Measurements from ENCODE around the gene MYOG. TPM values are rescaled to one million over a fixed set of nuclear protein-coding genes. Genes with fewer than 3 reads are reported as not detected.

The MYOG gene
- total RNA-seq, 1 donor = not detected

DNA sequence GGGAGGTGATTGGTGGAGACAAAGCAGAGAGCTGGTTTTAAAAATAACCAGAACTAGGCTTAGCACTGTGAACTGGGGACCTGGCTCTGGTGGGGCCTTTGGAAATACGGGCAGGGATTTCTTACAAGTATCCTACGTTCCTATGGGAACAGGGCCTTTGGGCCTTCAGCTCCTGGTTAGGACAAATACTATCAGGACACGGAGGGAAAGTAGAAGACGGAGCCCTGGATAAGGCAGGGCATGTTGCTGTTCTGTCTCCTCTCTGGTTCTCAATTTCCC, 5.3 kb upstream of the MYOG start:
- TF ChIP-seq, protein P1, sequence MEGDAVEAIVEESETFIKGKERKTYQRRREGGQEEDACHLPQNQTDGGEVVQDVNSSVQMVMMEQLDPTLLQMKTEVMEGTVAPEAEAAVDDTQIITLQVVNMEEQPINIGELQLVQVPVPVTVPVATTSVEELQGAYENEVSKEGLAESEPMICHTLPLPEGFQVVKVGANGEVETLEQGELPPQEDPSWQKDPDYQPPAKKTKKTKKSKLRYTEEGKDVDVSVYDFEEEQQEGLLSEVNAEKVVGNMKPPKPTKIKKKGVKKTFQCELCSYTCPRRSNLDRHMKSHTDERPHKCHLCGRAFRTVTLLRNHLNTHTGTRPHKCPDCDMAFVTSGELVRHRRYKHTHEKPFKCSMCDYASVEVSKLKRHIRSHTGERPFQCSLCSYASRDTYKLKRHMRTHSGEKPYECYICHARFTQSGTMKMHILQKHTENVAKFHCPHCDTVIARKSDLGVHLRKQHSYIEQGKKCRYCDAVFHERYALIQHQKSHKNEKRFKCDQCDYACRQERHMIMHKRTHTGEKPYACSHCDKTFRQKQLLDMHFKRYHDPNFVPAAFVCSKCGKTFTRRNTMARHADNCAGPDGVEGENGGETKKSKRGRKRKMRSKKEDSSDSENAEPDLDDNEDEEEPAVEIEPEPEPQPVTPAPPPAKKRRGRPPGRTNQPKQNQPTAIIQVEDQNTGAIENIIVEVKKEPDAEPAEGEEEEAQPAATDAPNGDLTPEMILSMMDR (IDR thresholded peaks at IDR 0.05; ENCODE audit: insufficient read depth, low read length) = no peak
- no peak for DNase-seq (ENCODE audit: low read depth)

DNA sequence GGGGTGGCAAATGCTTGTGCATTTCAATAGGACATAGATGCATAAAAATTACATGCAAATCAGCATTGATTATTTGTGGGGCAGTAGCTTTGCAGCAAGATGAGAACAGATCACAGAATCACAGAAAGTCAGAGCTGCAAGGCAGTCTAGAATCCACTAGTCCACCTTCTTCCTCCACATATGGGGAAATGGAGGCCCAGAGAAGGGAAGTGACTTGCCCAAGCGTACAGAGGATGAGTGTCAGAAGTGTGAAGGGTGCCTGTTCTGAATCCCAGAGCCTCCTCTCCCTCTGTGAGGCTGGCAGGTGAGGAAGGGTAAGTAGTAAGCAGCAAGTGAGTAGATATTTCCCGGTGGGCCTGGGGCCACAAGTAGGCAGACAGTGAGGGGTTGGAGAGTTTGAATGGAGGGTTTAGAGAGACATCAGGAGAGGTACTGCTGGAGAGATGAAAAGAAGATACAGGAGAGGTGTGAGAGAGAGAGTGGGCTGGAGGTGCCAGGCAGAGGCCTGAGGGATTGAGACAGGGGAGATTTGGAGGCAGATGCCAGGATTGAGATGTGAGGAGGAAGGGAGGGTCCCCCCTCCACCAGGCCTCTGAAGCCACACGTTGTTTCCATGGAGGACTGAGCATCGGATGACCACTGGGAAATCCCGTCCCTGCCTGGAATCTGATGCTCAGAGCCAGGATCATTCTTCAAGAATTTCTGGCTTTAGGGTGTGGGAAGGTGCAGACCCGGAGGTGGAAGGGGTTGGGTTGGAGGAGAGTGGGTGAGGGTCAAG, 4.8 kb upstream of the MYOG start:
- no peak overlapping the region for H3K4me3 ChIP-seq (ENCODE audit: low read depth, low read length)
- TF ChIP-seq, protein P1 (IDR thresholded peaks at IDR 0.05; ENCODE audit: insufficient read depth, low read length) = no peak
- DNase-seq (ENCODE audit: low read depth) = no peak

More for the DNA sequence above, 5.3 kb upstream of the MYOG start:
- H3K4me3 ChIP-seq (ENCODE audit: low read depth, low read length) = no peak overlapping the region

DNA sequence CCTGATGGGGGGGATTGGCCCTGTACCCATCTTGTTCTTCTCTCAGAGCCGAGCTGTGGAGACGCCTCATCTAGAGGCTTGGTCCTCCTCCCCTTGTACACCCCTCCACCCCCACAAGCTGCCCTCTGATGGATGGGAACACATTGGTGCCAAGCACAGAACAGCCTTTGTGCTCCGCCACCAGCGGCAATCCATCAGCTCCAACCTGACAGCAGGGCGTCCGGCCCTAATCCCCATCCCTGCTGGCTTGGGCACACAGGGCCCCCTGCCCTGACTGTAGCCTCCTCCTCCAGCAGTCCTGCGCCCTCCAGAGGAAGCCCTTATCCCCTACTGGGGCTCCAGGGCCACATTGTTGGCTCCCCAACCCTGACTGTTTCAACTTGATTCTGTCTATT, 3.8 kb upstream of the MYOG start:
- TF ChIP-seq, protein P1 (IDR thresholded peaks at IDR 0.05; ENCODE audit: insufficient read depth, low read length) = no peak
- DNase-seq (ENCODE audit: low read depth) = no peak
- H3K4me3 ChIP-seq (ENCODE audit: low read depth, low read length) = no peak overlapping the region

DNA sequence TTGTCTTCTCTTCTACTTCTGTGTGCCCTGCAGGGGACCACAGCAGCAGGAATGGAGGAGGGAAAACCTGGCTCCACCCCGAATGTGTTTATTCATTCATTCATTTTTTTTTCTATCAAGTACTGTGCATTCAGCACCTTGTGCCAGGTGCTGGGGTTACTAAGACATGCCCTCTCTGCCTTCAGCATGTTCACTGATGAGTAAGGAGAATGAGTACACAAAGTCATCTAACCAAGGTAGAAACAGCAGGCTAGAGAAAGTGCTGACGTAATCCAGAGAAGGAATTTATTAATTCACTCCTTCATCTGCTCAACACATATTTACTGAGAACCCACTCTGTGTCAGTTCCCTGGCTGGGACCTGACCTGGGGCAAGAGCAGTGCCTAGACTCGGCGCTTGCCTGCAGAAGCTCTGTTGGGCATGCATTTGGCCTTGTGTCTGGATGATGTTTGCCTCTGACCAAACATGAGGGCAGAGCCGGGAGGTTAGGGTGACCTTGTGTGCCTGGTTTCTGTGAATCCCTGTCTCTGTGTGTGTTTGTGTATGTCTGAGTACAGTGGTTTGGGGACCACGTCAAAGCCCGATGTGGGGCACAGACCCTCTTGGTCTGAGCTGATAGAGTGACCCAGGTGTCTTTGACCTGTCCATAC, 3.3 kb upstream of the MYOG start:
- TF ChIP-seq, protein P1 (IDR thresholded peaks at IDR 0.05; ENCODE audit: insufficient read depth, low read length) = no peak
- no peak overlapping the region for H3K4me3 ChIP-seq (ENCODE audit: low read depth, low read length)
- no peak for DNase-seq (ENCODE audit: low read depth)

DNA sequence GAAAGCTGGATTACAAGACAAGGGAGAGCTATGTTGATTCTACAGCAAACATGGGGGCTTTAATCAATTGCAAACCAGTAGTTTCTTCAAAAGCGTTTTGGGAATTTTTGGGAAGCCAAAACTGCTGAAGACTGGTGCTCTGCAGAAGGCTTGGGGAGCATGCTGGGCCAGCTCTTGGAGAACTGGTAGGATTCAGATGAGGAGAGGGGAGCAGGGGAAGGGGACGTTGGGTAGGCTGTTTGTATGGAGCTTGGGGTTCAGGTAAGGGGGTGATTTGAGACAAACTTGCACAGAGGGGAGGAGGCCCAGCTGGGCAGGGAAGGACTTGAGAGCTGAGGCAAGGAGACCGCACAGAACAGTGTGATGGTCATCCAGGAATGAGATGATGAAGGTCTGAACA, 2.6 kb upstream of the MYOG start:
- no peak for DNase-seq (ENCODE audit: low read depth)
- TF ChIP-seq, protein P1 (IDR thresholded peaks at IDR 0.05; ENCODE audit: insufficient read depth, low read length) = no peak
- no peak overlapping the region for H3K4me3 ChIP-seq (ENCODE audit: low read depth, low read length)

DNA sequence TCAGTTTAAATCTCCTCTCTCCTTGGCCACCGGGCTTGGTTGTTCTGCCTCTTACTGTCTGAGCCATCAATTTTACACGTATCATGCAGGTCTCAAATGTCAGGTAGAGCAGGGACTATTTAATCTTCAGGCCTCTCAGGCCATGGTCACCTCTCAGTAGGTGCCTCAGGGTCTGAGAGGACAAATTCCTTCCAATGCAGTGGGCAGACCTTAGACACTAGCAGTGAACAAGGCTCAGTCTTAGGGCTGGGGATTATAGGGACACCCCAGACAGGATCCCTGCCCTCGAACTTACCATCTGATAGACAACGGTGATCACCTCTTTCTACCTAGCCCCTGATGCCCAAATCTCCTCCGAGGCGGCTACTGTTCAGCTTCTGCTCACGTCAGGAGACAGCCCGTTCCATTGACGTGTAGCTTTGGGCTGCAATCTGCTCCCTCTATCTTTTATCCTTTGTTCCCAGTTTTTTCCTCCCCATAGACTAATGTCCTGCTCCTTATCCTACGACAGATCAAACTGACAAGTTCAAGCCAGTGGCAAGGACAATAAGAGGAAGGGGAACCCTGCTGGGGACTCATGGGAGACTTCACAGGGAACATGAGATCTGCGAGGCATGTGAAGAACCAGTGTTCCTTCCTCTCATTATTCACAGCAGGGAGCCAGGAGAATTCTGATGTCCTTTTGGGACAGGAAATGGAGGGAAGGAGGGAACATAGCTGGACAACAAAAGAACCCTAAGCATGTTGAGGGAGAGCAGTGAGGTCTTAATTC, 1.4 kb upstream of the MYOG start:
- no peak overlapping the region for H3K4me3 ChIP-seq (ENCODE audit: low read depth, low read length)
- DNase-seq (ENCODE audit: low read depth) = no peak
- TF ChIP-seq, protein P1 (IDR thresholded peaks at IDR 0.05; ENCODE audit: insufficient read depth, low read length) = no peak

All from fibroblast of the aortic adventitia (primary cell).